ENCODE measurements around the gene IL6ST. TPM values are rescaled to one million over a fixed set of nuclear protein-coding genes. Genes with fewer than 3 reads are reported as not detected.
A peak's percentile ranks its signal among the peaks of the same experiment; 100 is the strongest.
"Not testable (repeated sequence)": the region's sequence is repeated elsewhere in the genome, so short reads cannot be mapped to it uniquely, and the experiment has no call there.

IL6ST gene
- total RNA-seq, 1 donor from 2014 or later: 76.2 TPM

GRCh38 chr5:56006094-56006493, 11.3 kb upstream of the IL6ST start:
- H3K9me3 ChIP-seq (ENCODE audit: control insufficient read depth in 3 of 3, low read length in 3 of 3): peaks cover 2% of the 10 kb centered on the region in 3 donors
- H3K4me1 ChIP-seq (ENCODE audit: control insufficient read depth in 3 of 3, insufficient read depth in 3 of 3, low read length in 3 of 3): peaks cover 0 to 3% (median 2%) of the 10 kb centered on the region in 3 donors
- H3K9ac ChIP-seq (ENCODE audit: low read depth in 1 of 3, low read length in 3 of 3): no peak overlapping the region
- H3K27ac ChIP-seq (ENCODE audit: low read depth, low read length): no peak overlapping the region
- no peak overlapping the region for H3K4me3 ChIP-seq (ENCODE audit: low read length in 3 of 3)
- no peaks in the 10 kb centered on the region for H3K27me3 ChIP-seq (ENCODE audit: control insufficient read depth in 3 of 3, insufficient read depth in 3 of 3, low read length in 3 of 3)
- H3K36me3 ChIP-seq (ENCODE audit: control insufficient read depth in 3 of 3, insufficient read depth in 3 of 3, low read length in 3 of 3): no peaks in the 10 kb centered on the region

- Histone ChIP-seq H3K27ac (ENCODE audit: low read depth, low read length) (no peak overlapping the region), H3K4me1 (ENCODE audit: control insufficient read depth in 3 of 3, insufficient read depth in 3 of 3, low read length in 3 of 3) (peaks cover 0 to 3% (median 2%) of the 10 kb centered on the region in 3 donors), H3K27me3 (ENCODE audit: control insufficient read depth in 3 of 3, insufficient read depth in 3 of 3, low read length in 3 of 3) (no peaks in the 10 kb centered on the region), H3K36me3 (ENCODE audit: control insufficient read depth in 3 of 3, insufficient read depth in 3 of 3, low read length in 3 of 3) (no peaks in the 10 kb centered on the region), H3K9ac (ENCODE audit: low read depth in 1 of 3, low read length in 3 of 3) (no peak overlapping the region), H3K9me3 (ENCODE audit: control insufficient read depth in 3 of 3, low read length in 3 of 3) (peaks cover 2% of the 10 kb centered on the region in 3 donors), H3K4me3 (ENCODE audit: low read length in 3 of 3) (no peak overlapping the region)
Measured at GRCh38 chr5:56004874-56005273, 10.1 kb upstream of the IL6ST start.

GRCh38 chr5:56003679-56004078, 8.9 kb upstream of the IL6ST start:
- Histone ChIP-seq H3K4me1 (ENCODE audit: control insufficient read depth in 3 of 3, insufficient read depth in 3 of 3, low read length in 3 of 3) (peaks cover 0 to 3% (median 2%) of the 10 kb centered on the region in 3 donors), H3K9me3 (ENCODE audit: control insufficient read depth in 3 of 3, low read length in 3 of 3) (peaks cover 2% of the 10 kb centered on the region in 3 donors), H3K9ac (ENCODE audit: low read depth in 1 of 3, low read length in 3 of 3) (no peak overlapping the region), H3K4me3 (ENCODE audit: low read length in 3 of 3) (peak overlapping the region in 1 of 3 donors; percentile 47), H3K36me3 (ENCODE audit: control insufficient read depth in 3 of 3, insufficient read depth in 3 of 3, low read length in 3 of 3) (no peaks in the 10 kb centered on the region), H3K27me3 (ENCODE audit: control insufficient read depth in 3 of 3, insufficient read depth in 3 of 3, low read length in 3 of 3) (no peaks in the 10 kb centered on the region), H3K27ac (ENCODE audit: low read depth, low read length) (no peak overlapping the region)

GRCh38 chr5:56003179-56003578, 8.4 kb upstream of the IL6ST start:
- no peak overlapping the region for H3K27ac ChIP-seq (ENCODE audit: low read depth, low read length)
- H3K27me3 ChIP-seq (ENCODE audit: control insufficient read depth in 3 of 3, insufficient read depth in 3 of 3, low read length in 3 of 3): no peaks in the 10 kb centered on the region
- no peaks in the 10 kb centered on the region for H3K36me3 ChIP-seq (ENCODE audit: control insufficient read depth in 3 of 3, insufficient read depth in 3 of 3, low read length in 3 of 3)
- peaks cover 2% of the 10 kb centered on the region in 3 donors for H3K9me3 ChIP-seq (ENCODE audit: control insufficient read depth in 3 of 3, low read length in 3 of 3)
- H3K4me1 ChIP-seq (ENCODE audit: control insufficient read depth in 3 of 3, insufficient read depth in 3 of 3, low read length in 3 of 3): peaks cover 0 to 3% (median 2%) of the 10 kb centered on the region in 3 donors
- H3K9ac ChIP-seq (ENCODE audit: low read depth in 1 of 3, low read length in 3 of 3): no peak overlapping the region
- H3K4me3 ChIP-seq (ENCODE audit: low read length in 3 of 3): peak overlapping the region in 1 of 3 donors; percentile 47

GRCh38 chr5:56002303-56002702, 7.5 kb upstream of the IL6ST start:
- Histone ChIP-seq H3K27ac (ENCODE audit: low read depth, low read length) (no peak overlapping the region), H3K4me3 (ENCODE audit: low read length in 3 of 3) (no peak overlapping the region), H3K4me1 (ENCODE audit: control insufficient read depth in 3 of 3, insufficient read depth in 3 of 3, low read length in 3 of 3) (peaks cover 0 to 3% (median 2%) of the 10 kb centered on the region in 3 donors), H3K27me3 (ENCODE audit: control insufficient read depth in 3 of 3, insufficient read depth in 3 of 3, low read length in 3 of 3) (no peaks in the 10 kb centered on the region), H3K9ac (ENCODE audit: low read depth in 1 of 3, low read length in 3 of 3) (no peak overlapping the region), H3K9me3 (ENCODE audit: control insufficient read depth in 3 of 3, low read length in 3 of 3) (peaks cover 2% of the 10 kb centered on the region in 3 donors), H3K36me3 (ENCODE audit: control insufficient read depth in 3 of 3, insufficient read depth in 3 of 3, low read length in 3 of 3) (no peaks in the 10 kb centered on the region)

GRCh38 chr5:56000221-56000620, 5.5 kb upstream of the IL6ST start:
- H3K4me1 ChIP-seq (ENCODE audit: control insufficient read depth in 3 of 3, insufficient read depth in 3 of 3, low read length in 3 of 3); H3K9me3 ChIP-seq (ENCODE audit: control insufficient read depth in 3 of 3, low read length in 3 of 3); H3K27me3 ChIP-seq (ENCODE audit: control insufficient read depth in 3 of 3, insufficient read depth in 3 of 3, low read length in 3 of 3); H3K36me3 ChIP-seq (ENCODE audit: control insufficient read depth in 3 of 3, insufficient read depth in 3 of 3, low read length in 3 of 3); H3K27ac ChIP-seq (ENCODE audit: low read depth, low read length); H3K4me3 ChIP-seq (ENCODE audit: low read length in 3 of 3); H3K9ac ChIP-seq (ENCODE audit: low read depth in 1 of 3, low read length in 3 of 3): not testable (repeated sequence)

GRCh38 chr5:55998966-55999365, 4.2 kb upstream of the IL6ST start:
- Histone ChIP-seq H3K9me3 (ENCODE audit: control insufficient read depth in 3 of 3, low read length in 3 of 3) (peaks cover 2% of the 10 kb centered on the region in 3 donors), H3K27me3 (ENCODE audit: control insufficient read depth in 3 of 3, insufficient read depth in 3 of 3, low read length in 3 of 3) (no peaks in the 10 kb centered on the region), H3K27ac (ENCODE audit: low read depth, low read length) (no peak overlapping the region), H3K9ac (ENCODE audit: low read depth in 1 of 3, low read length in 3 of 3) (no peak overlapping the region), H3K4me1 (ENCODE audit: control insufficient read depth in 3 of 3, insufficient read depth in 3 of 3, low read length in 3 of 3) (peaks cover 0 to 5% (median 2%) of the 10 kb centered on the region in 3 donors), H3K4me3 (ENCODE audit: low read length in 3 of 3) (no peak overlapping the region), H3K36me3 (ENCODE audit: control insufficient read depth in 3 of 3, insufficient read depth in 3 of 3, low read length in 3 of 3) (no peaks in the 10 kb centered on the region)

- Histone ChIP-seq H3K27ac (ENCODE audit: low read depth, low read length) (no peak overlapping the region), H3K9ac (ENCODE audit: low read depth in 1 of 3, low read length in 3 of 3) (no peak overlapping the region), H3K4me1 (ENCODE audit: control insufficient read depth in 3 of 3, insufficient read depth in 3 of 3, low read length in 3 of 3) (peaks cover 0 to 3% (median 3%) of the 10 kb centered on the region in 3 donors), H3K4me3 (ENCODE audit: low read length in 3 of 3) (no peak overlapping the region), H3K9me3 (ENCODE audit: control insufficient read depth in 3 of 3, low read length in 3 of 3) (peaks cover 2% of the 10 kb centered on the region in 3 donors), H3K36me3 (ENCODE audit: control insufficient read depth in 3 of 3, insufficient read depth in 3 of 3, low read length in 3 of 3) (no peaks in the 10 kb centered on the region), H3K27me3 (ENCODE audit: control insufficient read depth in 3 of 3, insufficient read depth in 3 of 3, low read length in 3 of 3) (no peaks in the 10 kb centered on the region)
Measured at GRCh38 chr5:55997742-55998351, 3.1 kb upstream of the IL6ST start.

GRCh38 chr5:55994998-55995914, 493 bp upstream of the IL6ST start:
- Histone ChIP-seq H3K4me1 (ENCODE audit: control insufficient read depth in 3 of 3, insufficient read depth in 3 of 3, low read length in 3 of 3) (peaks cover 12 to 17% (median 13%) of the 10 kb centered on the region in 3 donors), H3K27me3 (ENCODE audit: control insufficient read depth in 3 of 3, insufficient read depth in 3 of 3, low read length in 3 of 3) (no peaks in the 10 kb centered on the region), H3K9ac (ENCODE audit: low read depth in 1 of 3, low read length in 3 of 3) (peak overlapping the region; percentile 93 to 99 (median 98)), H3K36me3 (ENCODE audit: control insufficient read depth in 3 of 3, insufficient read depth in 3 of 3, low read length in 3 of 3) (no peaks in the 10 kb centered on the region), H3K27ac (ENCODE audit: low read depth, low read length) (peak overlapping the region; percentile 99), H3K9me3 (ENCODE audit: control insufficient read depth in 3 of 3, low read length in 3 of 3) (no peaks in the 10 kb centered on the region), H3K4me3 (ENCODE audit: low read length in 3 of 3) (peak overlapping the region; percentile 81 to 92 (median 84))

Data from skeletal muscle tissue (tissue), 4 donors.